Activated naive CD8-positive, alpha-beta T cell (primary cell): ENCODE measurements around the gene CRYGN.

Experiments used
- H3K27ac Mint-ChIP-seq: one replicate; pipeline ENCODE4 v1.8.0; 2021; ENCODE audit warnings: mixed read lengths
- H3K27me3 Mint-ChIP-seq: one replicate; pipeline ENCODE4 v1.8.0; 2021; ENCODE audit warnings: mixed read lengths
- H3K36me3 Mint-ChIP-seq: one replicate; pipeline ENCODE4 v1.8.0; 2021; ENCODE audit warnings: mixed read lengths
- H3K4me1 Mint-ChIP-seq: one replicate; pipeline ENCODE4 v1.8.0; 2021; ENCODE audit warnings: low read depth, mixed read lengths
- H3K4me3 Mint-ChIP-seq: one replicate; pipeline ENCODE4 v1.8.0; 2021; ENCODE audit warnings: mild to moderate bottlenecking, mixed read lengths
- H3K9me3 Mint-ChIP-seq: one replicate; pipeline ENCODE4 v1.8.0; 2021; ENCODE audit warnings: low read depth, mixed read lengths

Gene CRYGN

GRCh38 chr7:151428378-151429236 lies 11.3 kb downstream of the CRYGN start:
- peaks cover 60% of the 10 kb centered on the region for H3K4me1 Mint-ChIP-seq
- H3K36me3 Mint-ChIP-seq = no peaks in the 10 kb centered on the region
- peak overlapping the region; percentile 58 for H3K27ac Mint-ChIP-seq
- no peaks in the 10 kb centered on the region for H3K9me3 Mint-ChIP-seq
- H3K27me3 Mint-ChIP-seq = no peaks in the 10 kb centered on the region
- peak overlapping the region; percentile 62 for H3K4me3 Mint-ChIP-seq

- no peaks in the 10 kb centered on the region for H3K27me3 Mint-ChIP-seq
- peaks cover 52% of the 10 kb centered on the region for H3K4me1 Mint-ChIP-seq
- no peaks in the 10 kb centered on the region for H3K36me3 Mint-ChIP-seq
- peak overlapping the region; percentile 58 for H3K27ac Mint-ChIP-seq
- no peaks in the 10 kb centered on the region for H3K9me3 Mint-ChIP-seq
- peak overlapping the region; percentile 62 for H3K4me3 Mint-ChIP-seq
Observed at GRCh38 chr7:151427705-151428377, 12.1 kb downstream of the CRYGN start.

DNA sequence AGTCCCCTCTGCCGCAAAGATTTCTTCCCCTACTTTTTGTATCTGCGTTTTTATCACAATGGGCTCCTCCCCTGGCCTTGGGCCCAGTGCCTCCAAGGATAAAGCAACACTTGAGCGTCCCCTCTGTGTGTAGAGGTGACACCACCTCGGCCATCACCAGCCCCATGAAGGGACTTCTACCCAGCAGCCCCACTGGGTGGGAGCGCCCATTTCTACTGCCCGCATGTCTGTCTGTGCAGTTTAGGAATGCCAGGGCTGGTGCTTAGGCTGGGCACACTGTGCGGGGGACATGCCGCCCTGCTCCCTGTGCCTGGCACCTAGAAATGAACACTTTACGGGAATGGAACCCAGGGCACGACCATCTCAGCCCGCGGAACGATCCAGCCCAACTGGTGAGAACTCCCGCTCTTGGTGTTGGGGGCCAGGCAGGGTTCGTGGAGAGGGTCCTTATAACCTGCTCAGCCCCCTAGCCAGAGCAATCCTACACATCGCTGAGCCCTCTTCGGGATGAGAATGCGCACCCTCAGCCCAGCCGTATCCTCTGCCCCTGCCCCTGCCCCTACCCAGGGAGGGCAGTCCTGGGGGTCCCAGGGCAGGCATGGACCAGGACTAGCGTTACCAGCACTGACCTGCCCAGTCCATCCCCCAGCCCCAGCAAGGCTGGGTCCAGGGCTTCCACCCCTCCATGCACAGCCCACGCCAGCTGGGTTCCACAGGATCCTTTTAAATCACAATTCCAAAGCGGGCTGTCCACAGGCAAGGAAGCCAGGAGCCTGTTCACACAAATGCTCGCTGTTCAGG lies 12.8 kb downstream of the CRYGN start:
- Mint-ChIP-seq H3K27me3 (no peaks in the 10 kb centered on the region), H3K27ac (peak overlapping the region; percentile 34), H3K9me3 (no peaks in the 10 kb centered on the region), H3K36me3 (no peaks in the 10 kb centered on the region), H3K4me3 (no peak overlapping the region), H3K4me1 (peaks cover 47% of the 10 kb centered on the region)

GRCh38 chr7:151426441-151426903 lies 13.5 kb downstream of the CRYGN start:
- Mint-ChIP-seq H3K27me3 (no peaks in the 10 kb centered on the region), H3K36me3 (no peaks in the 10 kb centered on the region), H3K4me3 (no peak overlapping the region)

GRCh38 chr7:151425670-151426440 lies 14.1 kb downstream of the CRYGN start:
- no peaks in the 10 kb centered on the region for H3K27me3 Mint-ChIP-seq
- no peaks in the 10 kb centered on the region for H3K9me3 Mint-ChIP-seq
- H3K36me3 Mint-ChIP-seq = no peaks in the 10 kb centered on the region
- no peak overlapping the region for H3K4me3 Mint-ChIP-seq
- H3K4me1 Mint-ChIP-seq = peaks cover 36% of the 10 kb centered on the region
- no peak overlapping the region for H3K27ac Mint-ChIP-seq

More at GRCh38 chr7:151426441-151426903, 13.5 kb downstream of the CRYGN start:
- no peak overlapping the region for H3K27ac Mint-ChIP-seq
- no peaks in the 10 kb centered on the region for H3K9me3 Mint-ChIP-seq
- peaks cover 41% of the 10 kb centered on the region for H3K4me1 Mint-ChIP-seq

DNA sequence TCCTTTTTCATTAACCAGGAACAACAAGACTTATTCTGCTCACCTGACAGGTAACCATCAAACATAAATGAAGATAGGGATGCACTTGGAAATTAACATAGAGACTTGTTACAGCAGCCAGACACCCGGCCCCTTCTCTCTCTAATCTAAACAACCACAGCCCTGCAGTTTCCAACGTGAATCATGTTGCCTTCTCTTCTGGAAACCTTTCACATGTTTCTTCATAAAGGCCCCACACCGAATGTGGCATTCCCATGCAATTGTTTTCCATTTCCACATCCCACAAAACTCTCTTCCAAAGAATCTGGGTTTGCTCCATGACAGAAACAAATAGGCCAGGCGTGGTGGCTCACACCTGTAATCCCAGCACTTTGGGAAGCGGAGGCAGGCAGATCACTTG lies 15.1 kb downstream of the CRYGN start:
- Mint-ChIP-seq H3K36me3 (peaks cover 2% of the 10 kb centered on the region), H3K4me3 (no peak overlapping the region), H3K27ac (no peak overlapping the region), H3K4me1 (peaks cover 28% of the 10 kb centered on the region), H3K9me3 (no peaks in the 10 kb centered on the region), H3K27me3 (no peaks in the 10 kb centered on the region)

DNA sequence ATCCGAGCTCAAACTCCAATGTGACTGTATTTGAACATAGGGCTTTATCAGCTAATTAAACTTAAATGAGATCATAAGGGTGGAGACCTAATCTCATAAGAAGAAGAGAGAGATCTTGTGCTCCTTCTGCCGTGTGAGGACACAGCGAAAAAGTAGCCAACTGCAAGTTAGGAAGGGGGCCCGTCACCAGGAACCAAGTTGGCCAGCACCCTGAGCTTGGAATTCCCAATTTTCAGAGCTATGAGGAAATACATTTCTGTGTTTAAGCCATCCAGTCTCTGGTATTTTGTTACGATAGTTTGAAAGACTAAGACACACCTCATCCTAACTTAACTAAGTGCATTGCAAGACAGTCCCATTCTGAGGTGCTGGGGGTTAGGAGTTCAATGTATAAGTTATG lies 16.0 kb downstream of the CRYGN start:
- no peak overlapping the region for H3K4me3 Mint-ChIP-seq
- H3K9me3 Mint-ChIP-seq = no peaks in the 10 kb centered on the region
- H3K4me1 Mint-ChIP-seq = peaks cover 19% of the 10 kb centered on the region
- H3K27me3 Mint-ChIP-seq = no peaks in the 10 kb centered on the region
- H3K27ac Mint-ChIP-seq = peak overlapping the region; percentile 3
- peaks cover 2% of the 10 kb centered on the region for H3K36me3 Mint-ChIP-seq

DNA sequence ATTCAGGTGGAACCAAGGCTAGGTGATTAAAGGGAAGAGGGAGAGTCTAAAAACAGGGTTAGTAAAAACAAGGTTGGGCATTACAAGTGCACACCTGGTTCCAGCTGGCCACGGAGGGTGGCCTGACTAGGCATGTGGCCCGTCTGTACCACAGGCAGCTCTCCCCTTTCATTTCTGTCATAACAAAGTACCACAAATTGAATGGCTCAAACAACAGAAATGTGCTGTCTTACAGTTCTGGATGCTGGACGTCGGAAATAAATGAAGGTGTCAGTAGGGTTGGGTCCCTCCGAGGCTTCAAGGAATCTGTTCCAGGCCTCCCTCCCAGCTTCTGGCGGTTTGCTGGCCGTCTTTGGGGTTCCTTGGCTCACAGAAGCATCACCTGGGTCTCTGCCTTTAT lies 16.7 kb downstream of the CRYGN start:
- peaks cover 2% of the 10 kb centered on the region for H3K36me3 Mint-ChIP-seq

DNA sequence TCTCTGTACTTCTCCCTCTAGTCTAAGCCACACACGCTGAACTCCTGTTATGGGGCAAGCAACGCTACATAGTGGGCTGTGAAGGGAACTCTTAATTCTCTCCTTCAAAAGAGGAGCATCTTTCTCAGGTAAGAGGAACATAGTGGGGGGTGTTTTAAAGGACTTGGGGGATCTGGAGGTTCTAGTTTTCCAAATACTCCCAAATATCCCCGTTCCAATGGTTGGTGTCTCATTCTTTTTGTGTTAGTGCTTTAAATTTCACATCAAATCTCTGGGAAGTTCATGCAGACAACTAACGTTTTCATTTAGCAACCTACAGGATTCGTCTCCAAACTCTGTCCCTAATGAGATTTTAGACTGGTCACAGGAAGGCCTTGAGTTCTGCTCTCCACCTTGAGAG lies 17.7 kb downstream of the CRYGN start:
- Mint-ChIP-seq H3K4me1 (peaks cover 3% of the 10 kb centered on the region), H3K27ac (no peak overlapping the region), H3K36me3 (peaks cover 2% of the 10 kb centered on the region), H3K27me3 (no peaks in the 10 kb centered on the region), H3K9me3 (no peaks in the 10 kb centered on the region), H3K4me3 (no peak overlapping the region)

More for the DNA sequence above, 16.7 kb downstream of the CRYGN start:
- Mint-ChIP-seq H3K27ac (no peak overlapping the region), H3K27me3 (no peaks in the 10 kb centered on the region), H3K9me3 (no peaks in the 10 kb centered on the region), H3K4me1 (peaks cover 12% of the 10 kb centered on the region), H3K4me3 (no peak overlapping the region)

- Mint-ChIP-seq H3K4me3 (no peak overlapping the region), H3K36me3 (peaks cover 4% of the 10 kb centered on the region), H3K27me3 (no peaks in the 10 kb centered on the region), H3K27ac (no peak overlapping the region), H3K4me1 (peaks cover 2% of the 10 kb centered on the region), H3K9me3 (no peaks in the 10 kb centered on the region)
Observed at GRCh38 chr7:151420144-151420543, 19.8 kb downstream of the CRYGN start.

GRCh38 chr7:151416941-151417315 lies 23.0 kb downstream of the CRYGN start:
- Mint-ChIP-seq H3K27ac (no peak overlapping the region), H3K9me3 (no peaks in the 10 kb centered on the region), H3K36me3 (peaks cover 4% of the 10 kb centered on the region), H3K4me1 (peaks cover 22% of the 10 kb centered on the region), H3K4me3 (no peak overlapping the region), H3K27me3 (no peaks in the 10 kb centered on the region)

DNA sequence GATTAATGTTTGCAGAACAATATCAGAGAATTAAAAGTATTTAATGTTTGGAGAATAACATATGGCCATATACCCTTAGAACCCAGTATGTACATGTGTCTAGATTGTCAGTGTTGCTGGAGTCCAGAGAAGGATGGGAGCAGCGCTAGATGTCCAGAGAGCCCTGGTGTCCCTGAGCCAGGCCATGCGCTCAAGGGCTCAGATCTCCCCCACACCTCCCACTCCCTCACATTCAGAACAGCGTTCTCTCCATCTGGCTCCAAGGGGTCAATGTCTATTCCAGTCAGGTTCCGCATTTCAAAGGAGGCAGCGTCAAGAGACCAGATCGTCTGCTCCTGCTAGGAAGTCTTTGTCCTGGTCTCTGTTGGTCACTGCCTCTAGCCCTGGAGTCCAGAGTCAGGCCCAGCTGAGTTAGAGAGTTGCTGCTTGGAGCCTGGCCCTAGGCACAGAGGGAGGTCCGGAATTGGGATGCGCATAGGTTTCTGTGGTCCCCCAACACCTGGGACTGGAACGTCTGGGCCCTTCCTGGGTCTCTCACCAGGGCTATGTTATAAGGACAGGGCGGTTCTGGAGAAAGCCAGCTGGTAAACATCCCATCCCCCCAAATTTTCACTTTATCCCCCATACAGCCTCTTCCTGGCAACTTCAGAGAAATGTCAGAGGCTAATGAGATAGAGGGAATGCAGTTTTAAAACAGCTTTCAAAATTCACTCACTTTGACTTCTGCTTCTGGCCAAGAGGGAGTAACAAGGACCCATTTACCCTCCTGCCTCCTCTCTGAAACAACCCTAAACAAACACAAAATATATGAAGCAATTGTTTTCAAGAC lies 23.6 kb downstream of the CRYGN start:
- Mint-ChIP-seq H3K4me1 (peaks cover 23% of the 10 kb centered on the region), H3K27ac (no peak overlapping the region), H3K9me3 (no peaks in the 10 kb centered on the region), H3K4me3 (no peak overlapping the region), H3K27me3 (peaks cover under 1% of the 10 kb centered on the region), H3K36me3 (peaks cover 4% of the 10 kb centered on the region)

GRCh38 chr7:151415375-151416105 lies 24.4 kb downstream of the CRYGN start:
- no peak overlapping the region for H3K4me3 Mint-ChIP-seq
- H3K36me3 Mint-ChIP-seq = peaks cover 4% of the 10 kb centered on the region
- H3K9me3 Mint-ChIP-seq = no peaks in the 10 kb centered on the region
- peaks cover 30% of the 10 kb centered on the region for H3K4me1 Mint-ChIP-seq
- H3K27ac Mint-ChIP-seq = no peak overlapping the region
- H3K27me3 Mint-ChIP-seq = peaks cover 7% of the 10 kb centered on the region
